GM18861 (cell line): ENCODE measurements around the gene THTPA.
"Not testable (repeated sequence)": the region's sequence is repeated elsewhere in the genome, so short reads cannot be mapped to it uniquely, and the experiment has no call there.

Experiments used
- ATAC-seq: cut with Tn5 transposase; IDR thresholded peaks from one replicate; pipeline ENCODE4 v1.9.1; 2021; ENCODE audit not compliant: unreplicated experiment

The THTPA gene

GRCh38 chr14:23532658-23533057, 23.4 kb upstream of the THTPA start:
- ATAC-seq, result no peak

GRCh38 chr14:23533652-23534435, 22.2 kb upstream of the THTPA start:
- ATAC-seq, result no peak

- ATAC-seq, result no peak
Observed at GRCh38 chr14:23535943-23536342, 20.1 kb upstream of the THTPA start.

- no peak for ATAC-seq
Observed at GRCh38 chr14:23536494-23536893, 19.6 kb upstream of the THTPA start.

- ATAC-seq, result not testable (repeated sequence)
Observed at GRCh38 chr14:23536906-23537305, 19.2 kb upstream of the THTPA start.

- ATAC-seq, result no peak
Observed at GRCh38 chr14:23537351-23538049, 18.6 kb upstream of the THTPA start.

GRCh38 chr14:23538050-23538718, 17.9 kb upstream of the THTPA start:
- no peak for ATAC-seq

- ATAC-seq, result no peak
Observed at GRCh38 chr14:23538785-23539184, 17.3 kb upstream of the THTPA start.

- ATAC-seq, result no peak
Observed at GRCh38 chr14:23539248-23540140, 16.6 kb upstream of the THTPA start.

GRCh38 chr14:23540141-23540469, 16.0 kb upstream of the THTPA start:
- ATAC-seq, result no peak

- no peak for ATAC-seq
Observed at GRCh38 chr14:23542261-23542660, 13.8 kb upstream of the THTPA start.

- no peak for ATAC-seq
Observed at GRCh38 chr14:23543403-23543802, 12.7 kb upstream of the THTPA start.

GRCh38 chr14:23544511-23545447, 11.3 kb upstream of the THTPA start:
- no peak for ATAC-seq

GRCh38 chr14:23545740-23546365, 10.2 kb upstream of the THTPA start:
- ATAC-seq, result no peak

GRCh38 chr14:23546450-23547035, 9.5 kb upstream of the THTPA start:
- no peak for ATAC-seq

GRCh38 chr14:23547924-23548323, 8.1 kb upstream of the THTPA start:
- no peak for ATAC-seq

- no peak for ATAC-seq
Observed at GRCh38 chr14:23548351-23549318, 7.4 kb upstream of the THTPA start.
